Measurements from ENCODE around the gene FUCA2.

Gene FUCA2

DNA sequence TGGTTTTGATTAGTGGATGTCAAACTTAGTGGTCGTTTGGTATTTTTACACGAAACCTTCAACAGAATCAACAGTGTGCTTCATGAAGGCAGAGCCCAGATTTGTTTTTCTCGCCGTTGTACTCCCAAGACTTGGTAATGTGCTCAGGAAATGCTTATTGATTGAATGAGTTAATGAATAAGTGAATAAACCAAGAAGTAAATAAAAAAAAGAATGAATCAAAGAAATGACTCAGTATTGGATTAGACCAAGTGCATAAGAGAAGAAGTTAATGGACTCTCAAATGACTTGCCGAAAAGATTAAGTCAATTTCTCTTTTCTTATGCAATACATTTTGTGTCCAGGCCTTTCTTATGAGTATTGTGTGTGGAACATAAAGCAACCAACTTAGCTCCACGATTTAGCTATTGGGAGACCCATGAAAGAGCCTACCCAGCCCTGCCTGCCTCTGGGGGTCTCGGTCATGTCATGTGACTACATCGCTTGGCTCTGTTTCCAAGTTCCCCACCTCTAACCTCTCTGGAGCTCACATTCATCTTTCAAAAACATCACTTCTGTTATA lies 10.6 kb upstream of the FUCA2 start:
- TF ChIP-seq CTCF (IDR thresholded peaks at IDR 0.05; ENCODE audit: unreplicated experiment in 3 of 3): no peak
- Mint-ChIP-seq H3K4me1 (no peaks in the 10 kb centered on the region), H3K36me3 (ENCODE audit: low read depth) (no peaks in the 10 kb centered on the region), H3K27me3 (ENCODE audit: low read depth) (no peaks in the 10 kb centered on the region), H3K9me3 (no peaks in the 10 kb centered on the region), H3K27ac (no peak overlapping the region), H3K4me3 (no peak overlapping the region)

GRCh38 chr6:143517447-143517773 lies 5.9 kb upstream of the FUCA2 start:
- H3K4me3 Mint-ChIP-seq: no peak overlapping the region
- TF ChIP-seq CTCF (IDR thresholded peaks at IDR 0.05; ENCODE audit: unreplicated experiment in 3 of 3): no peak
- peaks cover 12% of the 10 kb centered on the region for H3K27me3 Mint-ChIP-seq (ENCODE audit: low read depth)
- H3K9me3 Mint-ChIP-seq: no peaks in the 10 kb centered on the region
- peaks cover 18% of the 10 kb centered on the region for H3K4me1 Mint-ChIP-seq
- peaks cover 3% of the 10 kb centered on the region for H3K36me3 Mint-ChIP-seq (ENCODE audit: low read depth)
- no peak overlapping the region for H3K27ac Mint-ChIP-seq

GRCh38 chr6:143516690-143517446 lies 5.3 kb upstream of the FUCA2 start:
- no peak overlapping the region for H3K4me3 Mint-ChIP-seq
- no peaks in the 10 kb centered on the region for H3K9me3 Mint-ChIP-seq
- H3K27me3 Mint-ChIP-seq (ENCODE audit: low read depth): peaks cover 12% of the 10 kb centered on the region
- H3K36me3 Mint-ChIP-seq (ENCODE audit: low read depth): peaks cover 3% of the 10 kb centered on the region
- peaks cover 18% of the 10 kb centered on the region for H3K4me1 Mint-ChIP-seq
- no peak for TF ChIP-seq CTCF (IDR thresholded peaks at IDR 0.05; ENCODE audit: unreplicated experiment in 3 of 3)
- no peak overlapping the region for H3K27ac Mint-ChIP-seq

GRCh38 chr6:143515766-143516355 lies 4.3 kb upstream of the FUCA2 start:
- Mint-ChIP-seq H3K36me3 (ENCODE audit: low read depth) (peaks cover 3% of the 10 kb centered on the region), H3K4me1 (peaks cover 21% of the 10 kb centered on the region), H3K9me3 (no peaks in the 10 kb centered on the region), H3K4me3 (no peak overlapping the region), H3K27me3 (ENCODE audit: low read depth) (peaks cover 12% of the 10 kb centered on the region), H3K27ac (no peak overlapping the region)
- no peak for TF ChIP-seq CTCF (IDR thresholded peaks at IDR 0.05; ENCODE audit: unreplicated experiment in 3 of 3)

DNA sequence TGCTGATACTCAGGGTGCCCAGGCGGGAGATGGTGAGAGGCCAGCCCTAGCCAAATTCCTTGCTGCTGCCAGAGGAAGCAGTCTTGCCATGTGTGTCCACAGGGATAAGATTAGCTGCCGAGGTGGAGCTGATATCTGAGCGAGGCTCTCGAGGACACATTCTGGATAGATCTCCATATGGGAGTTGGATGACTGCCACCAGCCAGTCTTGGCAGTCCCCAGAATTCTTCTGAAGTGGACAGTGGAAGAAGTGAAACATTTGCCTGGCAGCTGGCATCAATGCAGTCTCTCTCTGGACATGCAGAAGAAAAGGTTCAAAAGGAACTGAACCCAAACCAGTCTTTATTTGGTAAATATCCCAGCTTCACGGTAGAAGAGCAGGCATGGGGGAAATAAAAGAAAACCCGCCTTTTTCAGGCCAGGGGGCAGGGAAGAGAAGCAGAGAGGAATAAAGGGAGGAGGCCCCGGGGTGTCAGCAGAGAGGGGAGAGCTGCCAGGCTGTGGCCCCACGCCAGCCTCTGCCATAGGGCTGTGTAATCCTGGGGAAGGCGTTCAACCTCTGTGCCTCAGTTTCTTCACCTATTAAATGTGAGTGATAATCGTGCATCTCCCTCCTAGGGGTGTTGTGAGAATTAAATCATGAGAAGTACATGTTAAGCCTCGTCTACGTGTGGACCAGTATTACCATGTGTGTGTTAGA lies 3.7 kb upstream of the FUCA2 start:
- no peak for TF ChIP-seq CTCF (IDR thresholded peaks at IDR 0.05; ENCODE audit: unreplicated experiment in 3 of 3)

More for the DNA sequence above, 3.7 kb upstream of the FUCA2 start:
- Mint-ChIP-seq H3K36me3 (ENCODE audit: low read depth) (peaks cover 3% of the 10 kb centered on the region), H3K4me1 (peaks cover 23% of the 10 kb centered on the region), H3K9me3 (no peaks in the 10 kb centered on the region), H3K27me3 (ENCODE audit: low read depth) (peaks cover 12% of the 10 kb centered on the region), H3K4me3 (no peak overlapping the region), H3K27ac (no peak overlapping the region)

Measured in nephron (organoid).